Measurements from ENCODE around the gene CDKAL1. TPM values are rescaled to one million over a fixed set of nuclear protein-coding genes. Genes with fewer than 3 reads are reported as not detected.

Gene CDKAL1
- total and polyA plus RNA-seq, 2 of the 13 experiments (the other 11 are each of a cell fraction or from before 2014, with no cell fraction given) = 9.5 to 27.7 TPM

- TF ChIP-seq POGK (CRISPR knock-in tag; conservative IDR thresholded peaks at IDR 0.05) (no peak), EHMT2 (IDR thresholded peaks at IDR 0.05; ENCODE audit: borderline replicate concordance, low read depth, low read length) (no peak)
Observed at GRCh38 chr6:20979076-20979475, 444.8 kb downstream of the CDKAL1 start (continued).

GRCh38 chr6:20983961-20984360, 449.7 kb downstream of the CDKAL1 start:
- in situ Hi-C loops (cut with HindIII; ENCODE audit: extremely low pct_ligation_motif_present, low pct_unique_long_range_greater_than_20kb) = no loop called here
- no peak for DNase-seq (ENCODE audit: low spot score)
- Histone ChIP-seq H3K9ac (ENCODE audit: insufficient read depth, low read depth, low read length) (no peak overlapping the region), H3K4me2 (ENCODE audit: low read depth, low read length) (no peak overlapping the region), H3K79me2 (ENCODE audit: insufficient read depth, low read length) (no peaks in the 10 kb centered on the region), H3K9me3 (ENCODE audit: low read length) (no peaks in the 10 kb centered on the region), H4K20me1 (ENCODE audit: insufficient read depth, low read length) (no peaks in the 10 kb centered on the region), H2AFZ (ENCODE audit: low read length) (no peak overlapping the region), H3K27ac (ENCODE audit: extremely low read length, insufficient read depth, low read length) (no peak overlapping the region), H3K36me3 (replicated peaks in 1 of 2; ENCODE audit: control insufficient read depth in 1 of 2, insufficient read depth in 2 of 2, low read length in 2 of 2) (no peaks in the 10 kb centered on the region), H3K27me3 (ENCODE audit: control insufficient read depth in 1 of 2, insufficient read depth in 2 of 2, low read length in 2 of 2) (no peaks in the 10 kb centered on the region), H3K4me1 (ENCODE audit: insufficient read depth, low read length) (no peaks in the 10 kb centered on the region), H3K4me3 (replicated peaks in 1 of 3; ENCODE audit: insufficient read depth in 1 of 3, low read depth in 2 of 3, low read length in 3 of 3) (no peak overlapping the region)
- 97% methylated on average over 5 of the region's 5 CpGs for WGBS (ENCODE audit: low lambda C conversion rate)
- intact Hi-C loops (cut with micrococcal nuclease; ENCODE audit: unreplicated experiment) = no loop called here
- ATAC-seq = no peak
- no peak for FAIRE-seq
- TF ChIP-seq, protein P1, sequence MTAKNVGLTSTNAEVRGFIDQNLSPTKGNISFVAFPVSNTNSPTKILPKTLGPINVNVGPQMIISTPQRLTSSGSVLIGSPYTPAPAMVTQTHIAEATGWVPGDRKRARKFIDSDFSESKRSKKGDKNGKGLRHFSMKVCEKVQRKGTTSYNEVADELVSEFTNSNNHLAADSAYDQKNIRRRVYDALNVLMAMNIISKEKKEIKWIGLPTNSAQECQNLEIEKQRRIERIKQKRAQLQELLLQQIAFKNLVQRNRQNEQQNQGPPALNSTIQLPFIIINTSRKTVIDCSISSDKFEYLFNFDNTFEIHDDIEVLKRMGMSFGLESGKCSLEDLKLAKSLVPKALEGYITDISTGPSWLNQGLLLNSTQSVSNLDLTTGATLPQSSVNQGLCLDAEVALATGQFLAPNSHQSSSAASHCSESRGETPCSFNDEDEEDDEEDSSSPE (CRISPR knock-in tag; IDR thresholded peaks at IDR 0.05) = no peak
- TF ChIP-seq NFE2L2 (IDR thresholded peaks at IDR 0.05; ENCODE audit: low read length) = peak; percentile 43; the same call in 1 of the 2 replicates
- TF ChIP-seq GTF2F1 (IDR thresholded peaks at IDR 0.05; ENCODE audit: low read length) = no peak
- POLR2A ChIA-PET = no interaction called here
- no TSS peak for BruUV-seq (replicated peaks)
- CTCF ChIA-PET (ENCODE audit: low intra/inter-chr PET ratio, low total read pairs) = no interaction called here
